ENCODE measurements around the gene SLC25A25. TPM values are rescaled to one million over a fixed set of nuclear protein-coding genes. Genes with fewer than 3 reads are reported as not detected.
A peak's percentile ranks its signal among the peaks of the same experiment; 100 is the strongest.

The SLC25A25 gene
- total and polyA plus RNA-seq, 4 donors, result 10.5 to 32.6 (median 24.5) TPM

DNA sequence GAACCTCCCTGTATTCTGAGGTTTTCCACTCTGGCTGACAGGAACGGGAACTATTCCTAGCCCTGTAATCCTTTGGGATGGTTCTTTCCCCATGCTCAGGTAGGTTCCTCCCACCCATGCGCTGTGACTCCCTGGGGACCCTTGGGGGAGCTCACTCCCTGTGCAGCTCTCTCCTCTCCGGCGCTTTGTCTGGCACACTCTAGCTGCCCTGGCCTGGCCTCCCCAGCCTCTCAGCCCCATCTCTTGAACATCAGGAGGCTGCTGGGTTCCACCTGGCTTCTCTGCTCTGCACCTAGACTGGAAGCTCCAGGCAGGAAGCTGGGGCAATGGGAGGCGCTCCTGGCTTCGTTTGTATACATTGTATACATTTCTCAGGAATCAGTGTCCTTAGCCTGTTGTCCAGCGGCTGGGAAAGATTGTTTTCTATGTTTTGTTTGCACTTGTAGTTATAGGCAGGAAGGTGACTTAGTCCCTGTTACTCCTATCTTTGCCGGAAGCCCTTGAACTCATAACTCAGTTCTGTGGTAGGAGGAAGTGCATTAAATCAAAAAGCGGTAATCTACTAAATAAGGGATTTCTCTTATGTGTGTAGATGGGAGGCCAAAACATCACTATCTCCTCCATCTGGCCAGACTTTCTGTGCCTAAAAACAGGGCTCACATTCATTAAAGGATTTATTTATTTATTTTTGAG lies 20.4 kb downstream of the SLC25A25 start:
- Histone ChIP-seq H3K9ac (ENCODE audit: insufficient read depth in 1 of 2, low read length in 2 of 2) (no peak overlapping the region), H3K27me3 (ENCODE audit: control insufficient read depth in 3 of 3, insufficient read depth in 3 of 3, low read length in 2 of 3) (no peaks in the 10 kb centered on the region), H3K27ac (ENCODE audit: low read depth in 1 of 2, low read length in 1 of 2) (peak overlapping the region in 1 of 2 donors; percentile 69), H3K4me1 (ENCODE audit: control insufficient read depth in 5 of 5, insufficient read depth in 5 of 5, low read length in 5 of 5) (peaks cover 0 to 27% (median 17%) of the 10 kb centered on the region in 5 donors), H3K36me3 (ENCODE audit: control insufficient read depth in 4 of 4, insufficient read depth in 4 of 4, low read length in 4 of 4) (peaks cover 0 to 2% (median 0%) of the 10 kb centered on the region in 4 donors), H3K4me3 (no peak overlapping the region), H3K9me3 (ENCODE audit: control insufficient read depth in 4 of 4, insufficient read depth in 3 of 4, low read length in 3 of 4) (no peaks in the 10 kb centered on the region)
- DNase-seq (no peak), ATAC-seq (ENCODE audit: insufficient read depth, low FRiP score) (no peak)
- whole genome bisulfite sequencing, 2 donors, result 76 to 78% methylated on average over 9 of the region's 9 CpGs
- TF ChIP-seq, protein P1, sequence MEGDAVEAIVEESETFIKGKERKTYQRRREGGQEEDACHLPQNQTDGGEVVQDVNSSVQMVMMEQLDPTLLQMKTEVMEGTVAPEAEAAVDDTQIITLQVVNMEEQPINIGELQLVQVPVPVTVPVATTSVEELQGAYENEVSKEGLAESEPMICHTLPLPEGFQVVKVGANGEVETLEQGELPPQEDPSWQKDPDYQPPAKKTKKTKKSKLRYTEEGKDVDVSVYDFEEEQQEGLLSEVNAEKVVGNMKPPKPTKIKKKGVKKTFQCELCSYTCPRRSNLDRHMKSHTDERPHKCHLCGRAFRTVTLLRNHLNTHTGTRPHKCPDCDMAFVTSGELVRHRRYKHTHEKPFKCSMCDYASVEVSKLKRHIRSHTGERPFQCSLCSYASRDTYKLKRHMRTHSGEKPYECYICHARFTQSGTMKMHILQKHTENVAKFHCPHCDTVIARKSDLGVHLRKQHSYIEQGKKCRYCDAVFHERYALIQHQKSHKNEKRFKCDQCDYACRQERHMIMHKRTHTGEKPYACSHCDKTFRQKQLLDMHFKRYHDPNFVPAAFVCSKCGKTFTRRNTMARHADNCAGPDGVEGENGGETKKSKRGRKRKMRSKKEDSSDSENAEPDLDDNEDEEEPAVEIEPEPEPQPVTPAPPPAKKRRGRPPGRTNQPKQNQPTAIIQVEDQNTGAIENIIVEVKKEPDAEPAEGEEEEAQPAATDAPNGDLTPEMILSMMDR (IDR thresholded peaks at IDR 0.05; ENCODE audit: control extremely low read depth, extremely low read depth), result no peak

DNA sequence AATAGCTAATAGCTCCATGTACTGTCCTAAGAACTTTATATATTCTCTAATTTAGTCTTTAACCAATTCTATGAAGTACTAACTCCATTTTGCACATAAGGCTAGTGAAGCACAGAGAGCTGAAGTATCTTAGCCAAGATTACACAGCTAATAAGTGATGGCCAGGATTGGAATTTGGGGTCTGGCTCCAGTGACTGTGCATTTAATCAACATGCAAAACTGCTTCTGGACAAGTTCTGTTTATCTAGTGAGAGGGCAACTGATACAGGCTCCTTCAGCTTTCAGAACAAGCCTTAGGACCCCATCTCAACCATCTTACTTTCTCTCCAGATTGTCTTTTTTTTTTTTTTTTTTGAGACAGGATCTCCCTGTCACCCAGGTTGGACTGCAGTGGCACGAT lies 21.3 kb downstream of the SLC25A25 start:
- peaks cover 0 to 34% (median 19%) of the 10 kb centered on the region in 5 donors for H3K4me1 ChIP-seq (ENCODE audit: control insufficient read depth in 5 of 5, insufficient read depth in 5 of 5, low read length in 5 of 5)
- H3K27ac ChIP-seq (ENCODE audit: low read depth in 1 of 2, low read length in 1 of 2), result no peak overlapping the region
- H3K9me3 ChIP-seq (ENCODE audit: control insufficient read depth in 4 of 4, insufficient read depth in 3 of 4, low read length in 3 of 4), result no peaks in the 10 kb centered on the region
- no peak for ATAC-seq (ENCODE audit: insufficient read depth, low FRiP score)
- peaks cover 0 to 2% (median 0%) of the 10 kb centered on the region in 4 donors for H3K36me3 ChIP-seq (ENCODE audit: control insufficient read depth in 4 of 4, insufficient read depth in 4 of 4, low read length in 4 of 4)
- DNase-seq, result no peak
- H3K27me3 ChIP-seq (ENCODE audit: control insufficient read depth in 3 of 3, insufficient read depth in 3 of 3, low read length in 2 of 3), result no peaks in the 10 kb centered on the region
- no peak overlapping the region for H3K9ac ChIP-seq (ENCODE audit: insufficient read depth in 1 of 2, low read length in 2 of 2)
- WGBS, 2 donors, result 71 to 78% methylated on average over 1 of the region's 1 CpG
- no peak overlapping the region for H3K4me3 ChIP-seq
- TF ChIP-seq, protein P1 (IDR thresholded peaks at IDR 0.05; ENCODE audit: control extremely low read depth, extremely low read depth), result no peak

DNA sequence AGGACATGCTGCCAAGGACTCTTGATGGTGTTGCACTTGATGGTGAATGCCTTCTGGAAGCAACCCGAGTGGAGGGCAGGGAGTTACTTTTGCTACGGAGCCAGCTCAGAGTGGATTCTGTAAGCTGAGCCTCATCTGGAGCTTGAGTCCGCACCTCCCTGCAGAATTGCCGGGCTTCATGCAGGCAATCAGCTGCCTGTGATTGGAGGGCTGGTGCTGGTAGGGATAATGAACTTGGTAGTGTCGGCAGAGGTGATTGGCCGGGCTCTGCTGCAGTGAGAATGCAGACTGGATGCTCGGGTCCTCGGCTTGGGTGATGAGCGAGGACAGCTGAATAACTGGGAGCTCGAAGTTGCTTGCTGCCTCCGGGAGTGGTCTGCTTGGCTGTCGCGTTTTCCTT lies 23.1 kb downstream of the SLC25A25 start:
- TF ChIP-seq, protein P1 (IDR thresholded peaks at IDR 0.05; ENCODE audit: control extremely low read depth, extremely low read depth), result no peak
- ATAC-seq (ENCODE audit: insufficient read depth, low FRiP score) (no peak), DNase-seq (peak; percentile 83 to 86 (median 85))
- H3K27ac ChIP-seq (ENCODE audit: low read depth in 1 of 2, low read length in 1 of 2), result peak overlapping the region in 1 of 2 donors; percentile 34
- peaks cover 5 to 41% (median 25%) of the 10 kb centered on the region in 5 donors for H3K4me1 ChIP-seq (ENCODE audit: control insufficient read depth in 5 of 5, insufficient read depth in 5 of 5, low read length in 5 of 5)
- 57 to 65% methylated on average over 13 of the region's 13 CpGs for WGBS, 2 donors
- H3K27me3 ChIP-seq (ENCODE audit: control insufficient read depth in 3 of 3, insufficient read depth in 3 of 3, low read length in 2 of 3), result no peaks in the 10 kb centered on the region
- peaks cover 0 to 2% (median 0%) of the 10 kb centered on the region in 4 donors for H3K36me3 ChIP-seq (ENCODE audit: control insufficient read depth in 4 of 4, insufficient read depth in 4 of 4, low read length in 4 of 4)
- H3K9ac ChIP-seq (ENCODE audit: insufficient read depth in 1 of 2, low read length in 2 of 2), result no peak overlapping the region
- no peaks in the 10 kb centered on the region for H3K9me3 ChIP-seq (ENCODE audit: control insufficient read depth in 4 of 4, insufficient read depth in 3 of 4, low read length in 3 of 4)
- H3K4me3 ChIP-seq, result no peak overlapping the region

Data from lung (tissue), 12 donors.